Heart left ventricle (tissue), 16 donors: Measurements from ENCODE around the gene ELOVL5. TPM values are rescaled to one million over a fixed set of nuclear protein-coding genes. Genes with fewer than 3 reads are reported as not detected.

Source experiments
- ATAC-seq, 4 donors: fragments of 200-7000 bp; cut with Tn5 transposase; one replicate each; pipeline ENCODE4 v1.9.1; 2020 to 2022; ENCODE audit warnings: moderate library complexity in 4 of 4, mild to moderate bottlenecking in 3 of 4, moderate number of reproducible peaks in 1 of 4
- DNase-seq, 5 donors: peaks; one replicate each; pipeline ENCODE4 v3.0.0-alpha.2; 2020
- H3K27ac ChIP-seq, 12 donors: fragments of 200-600 bp; sonication (generic) in 4 of 12; one replicate each; pipeline versions ENCODE4 v1.5.0 to v1.8.0; 2016 to 2022; ENCODE audit warnings: mild to moderate bottlenecking in 2 of 12
- H3K27me3 ChIP-seq, 9 donors: fragments of 200-600 bp; sonication (generic) in 2 of 9; one replicate each; pipeline versions ENCODE4 v1.5.1 to v1.8.0; 2016 to 2022; ENCODE audit warnings: mild to moderate bottlenecking in 3 of 9
- H3K36me3 ChIP-seq, 9 donors: fragments of 200-600 bp; sonication (generic) in 2 of 9; one replicate each; pipeline versions ENCODE4 v1.5.0 to v1.8.0; 2018 to 2022; ENCODE audit warnings: mild to moderate bottlenecking in 2 of 9
- H3K4me1 ChIP-seq, 12 donors: fragments of 200-600 bp; sonication (generic) in 4 of 12; one replicate each; pipeline versions ENCODE4 v1.5.0 to v1.8.0; 2016 to 2022; ENCODE audit warnings: mild to moderate bottlenecking in 3 of 12
- H3K4me3 ChIP-seq, 12 donors: fragments of 200-600 bp; sonication (generic) in 4 of 12; one replicate each; pipeline versions ENCODE4 v1.5.0 to v1.8.0; 2017 to 2022; ENCODE audit warnings: mild to moderate bottlenecking in 9 of 12, moderate library complexity in 4 of 12
- H3K9me3 ChIP-seq, 12 donors: fragments of 200-600 bp; sonication (generic) in 4 of 12; one replicate each; pipeline versions ENCODE4 v1.5.0 to v1.8.0; 2016 to 2022; ENCODE audit warnings: mild to moderate bottlenecking in 1 of 12
- CTCF ChIP-seq, 12 donors: fragments of 200-600 bp; sonication (generic) in 4 of 12; IDR thresholded peaks; one replicate each; pipeline versions ENCODE4 v1.5.0 to v1.8.0; 2018 to 2022; ENCODE audit warnings: antibody characterized with exemption in 12 of 12, mild to moderate bottlenecking in 5 of 12
- POLR2A ChIP-seq, 2 donors: fragments of 450-650 bp; IDR thresholded peaks; one replicate each; pipeline ENCODE4 v1.6.1; 2017; ENCODE audit warnings: antibody characterized with exemption in 2 of 2, mild to moderate bottlenecking in 2 of 2, moderate library complexity in 2 of 2
- WGBS, 4 donors: extraction: QIAGEN DNeasy Blood & Tissue Kit in 2 of 4; methylation state at CpG; one replicate each; pipeline versions ENCODE4 v1.1.5 to v1.1.7; 2013 to 2018; 5-methylcytosine and 5-hydroxymethylcytosine counted together
- intact Hi-C, 10 donors: fragments of 100-400 bp; cut with DNase I; formaldehyde crosslinking; loops; one replicate each; pipeline versions ENCODE4 v1.11.1 to v1.14.2; 2022
- polyA plus RNA-seq, 2 donors: library from polyadenylated mRNA; stranded (reverse); fragments of 200-250 nt; gene quantifications; one replicate each; pipeline ENCODE4 v1.2.3, GENCODE V29; 2013
- total RNA-seq, 9 donors: library from RNA; depleted of rRNA in 2 of 9; stranded (reverse); fragments of >200 nt in 2 of 9; fragmentation: NEBNext Ultra II Directional in 3 of 9; extraction: Animal tissue kit (Norgen Biotek cat#: 25700) in 3 of 9; gene quantifications; one replicate each; pipeline versions ENCODE4 v1.1.0 to v1.2.4, GENCODE V29; 2016 to 2023
- donor health status: ischemic (EF 13 %, LVEDD 7.1; RV severe dilation, severe dysfunction).
- donor health status: healthy with polysubstance abuse.
- donor health status: DM: no; HTN: yes; CAD: no.
- donor health status: DM: no; HTN: no; CAD: no.
- donor health status: ischemic (EF 25% LVEDD 6.9; RV normal size, moderate dysfunction).
- donor health status: ischemic (EF 25% LVEDD 5.7; RV mildly dilated, moderate dysfunction).
- donor health status: healthy.
- donor health status: DM: yes; HTN: yes; CAD: no.
- donor health status: ischemic (EF 35%, LVEDD 5.7; RV mildly dilated, moderate dysfunction).
- donor health status: nonischemic (EF 11% LVEDD 7.7; RV severe dilation, severe dysfunction).
- donor health status: DM: yes; HTN: yes; CAD: no.
- donor health status: PGD.
- donor health status: ischemic (EF 29% LVEDD 5.4; RV normal size, mild dysfunction).
- donor health status: nonischemic (EF 23%, LVEDD 6.1; RV moderate dilation, normal function).

ELOVL5 gene
- total and polyA plus RNA-seq, 11 donors, result 9.6 to 47.9 (median 29.3) TPM

DNA sequence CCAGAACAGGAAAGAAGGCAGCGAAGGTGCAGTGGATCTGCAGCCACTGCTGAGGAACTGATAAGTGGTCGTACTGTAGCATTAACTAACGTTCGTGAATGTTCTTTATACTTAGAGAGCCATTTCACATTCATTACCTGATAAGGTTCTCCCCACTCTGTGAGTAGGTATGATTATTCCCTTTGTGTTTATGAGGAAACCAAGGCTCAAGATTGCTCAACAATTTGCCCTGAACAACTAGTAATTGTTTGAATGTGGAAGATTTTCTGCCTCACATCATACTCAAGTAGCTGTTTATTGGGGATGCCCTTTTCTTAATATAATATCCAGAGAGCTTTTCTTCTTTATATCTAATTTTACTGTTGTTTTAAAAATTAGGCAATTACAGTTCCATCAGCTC is 24.9 kb upstream of the ELOVL5 start:
- intact Hi-C loops, result no loop called here
- 58 to 66% (median 65%) methylated on average over 4 of the region's 4 CpGs for WGBS, 4 donors
- Histone ChIP-seq H3K27ac (no peak overlapping the region), H3K36me3 (no peaks in the 10 kb centered on the region), H3K4me3 (no peak overlapping the region), H3K27me3 (no peaks in the 10 kb centered on the region), H3K4me1 (peaks cover 0 to 21% (median 4%) of the 10 kb centered on the region in 12 donors), H3K9me3 (no peaks in the 10 kb centered on the region)
- DNase-seq (no peak), ATAC-seq (no peak)
- TF ChIP-seq CTCF (IDR thresholded peaks at IDR 0.05), result no peak
- TF ChIP-seq POLR2A (IDR thresholded peaks at IDR 0.05), result no peak

GRCh38 chr6:53369876-53370515 is 21.2 kb upstream of the ELOVL5 start:
- intact Hi-C loops, result loop anchor here in 2 of 10 donors (10.0 kb wide), 2 partner anchors 65 to 115 kb away; no protein-coding TSS in a partner anchor
- Histone ChIP-seq H3K27me3 (no peaks in the 10 kb centered on the region), H3K4me3 (no peak overlapping the region), H3K27ac (no peak overlapping the region), H3K36me3 (no peaks in the 10 kb centered on the region), H3K9me3 (peaks cover 0 to 5% (median 0%) of the 10 kb centered on the region in 12 donors), H3K4me1 (no peaks in the 10 kb centered on the region)
- ATAC-seq (no peak), DNase-seq (no peak)
- TF ChIP-seq CTCF (IDR thresholded peaks at IDR 0.05) (no peak), POLR2A (IDR thresholded peaks at IDR 0.05) (no peak)
- 49 to 59% (median 55%) methylated on average over 6 of the region's 6 CpGs for WGBS, 4 donors

DNA sequence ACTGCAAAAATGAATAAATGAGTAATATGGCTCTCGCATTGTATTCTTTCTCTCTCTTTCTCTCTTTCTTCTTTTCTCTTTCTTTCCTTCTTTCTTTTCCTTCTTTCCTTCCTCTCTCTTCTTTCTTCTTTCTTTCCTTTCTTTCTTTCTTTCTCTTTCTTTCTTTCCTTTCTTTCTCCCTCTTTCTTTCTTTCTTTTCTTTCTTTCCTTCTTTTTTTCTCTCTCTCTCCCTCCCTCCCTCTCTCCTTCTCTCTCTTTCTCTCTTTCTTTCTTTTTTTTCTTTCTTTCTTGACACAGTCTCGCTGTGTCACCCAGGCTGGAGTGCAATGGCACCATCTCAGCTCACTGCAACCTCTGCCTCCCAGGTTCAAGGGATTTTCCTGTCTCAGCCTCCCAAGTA is 20.3 kb upstream of the ELOVL5 start:
- intact Hi-C loops, result loop anchor here in 2 of 10 donors (10.0 kb wide), 2 partner anchors 66 to 116 kb away; no protein-coding TSS in a partner anchor
- WGBS, 4 donors, result 95 to 98% (median 98%) methylated on average over 2 of the region's 2 CpGs
- H3K36me3 ChIP-seq, result no peaks in the 10 kb centered on the region
- DNase-seq (no peak), ATAC-seq (no peak)
- TF ChIP-seq CTCF (IDR thresholded peaks at IDR 0.05) (no peak), POLR2A (IDR thresholded peaks at IDR 0.05) (no peak)
- no peaks in the 10 kb centered on the region for H3K27me3 ChIP-seq
- H3K4me1 ChIP-seq, result no peaks in the 10 kb centered on the region
- H3K27ac ChIP-seq, result no peak overlapping the region
- H3K9me3 ChIP-seq, result peaks cover 0 to 5% (median 0%) of the 10 kb centered on the region in 12 donors
- no peak overlapping the region for H3K4me3 ChIP-seq

GRCh38 chr6:53366128-53366641 is 17.4 kb upstream of the ELOVL5 start:
- Histone ChIP-seq H3K4me1 (peaks cover 0 to 9% (median 0%) of the 10 kb centered on the region in 12 donors), H3K4me3 (no peak overlapping the region), H3K36me3 (no peaks in the 10 kb centered on the region), H3K27ac (no peak overlapping the region), H3K27me3 (no peaks in the 10 kb centered on the region), H3K9me3 (peaks cover 0 to 5% (median 0%) of the 10 kb centered on the region in 12 donors)
- intact Hi-C loops, result loop anchor here in 2 of 10 donors (10.0 kb wide), 2 partner anchors 69 to 119 kb away; no protein-coding TSS in a partner anchor
- 94 to 98% (median 97%) methylated on average over 4 of the region's 4 CpGs for WGBS, 4 donors
- ATAC-seq (no peak), DNase-seq (no peak)
- TF ChIP-seq CTCF (IDR thresholded peaks at IDR 0.05), result no peak
- TF ChIP-seq POLR2A (IDR thresholded peaks at IDR 0.05), result no peak
